ENCODE results near the gene CXCL1. TPM values are rescaled to one million over a fixed set of nuclear protein-coding genes. Genes with fewer than 3 reads are reported as not detected.

CXCL1 gene
- polyA plus RNA-seq, 3 donors = 1.7 to 4.4 (median 3.5) TPM

GRCh38 chr4:73850261-73850970 is 18.8 kb upstream of the CXCL1 start:
- Histone ChIP-seq H2AFZ (ENCODE audit: insufficient read depth, low read depth, low read length, poor library complexity, severe bottlenecking) (no peak overlapping the region), H3K79me2 (ENCODE audit: insufficient read depth, low read length) (no peaks in the 10 kb centered on the region), H3K27ac (ENCODE audit: low read depth in 1 of 2, low read length in 2 of 2) (no peak overlapping the region), H3K9me3 (replicated peaks in 1 of 2; ENCODE audit: control insufficient read depth in 1 of 2, insufficient read depth in 1 of 2, low read length in 2 of 2) (no peaks in the 10 kb centered on the region), H3K4me1 (ENCODE audit: control insufficient read depth in 1 of 2, insufficient read depth in 2 of 2, low read length in 2 of 2) (peaks cover 21 to 25% of the 10 kb centered on the region in 2 donors), H4K20me1 (ENCODE audit: insufficient read depth, low read length) (no peaks in the 10 kb centered on the region), H3K9ac (ENCODE audit: insufficient read depth, low read length, poor library complexity, severe bottlenecking) (no peak overlapping the region), H3K27me3 (ENCODE audit: control insufficient read depth in 2 of 2, insufficient read depth in 2 of 2, low read length in 2 of 2) (peaks cover 3 to 10% of the 10 kb centered on the region in 2 donors), H3K4me3 (replicated peaks in 1 of 3; ENCODE audit: low read depth in 2 of 3, low read length in 3 of 3) (no peak overlapping the region), H3K36me3 (replicated peaks in 1 of 2; ENCODE audit: control insufficient read depth in 1 of 2, insufficient read depth in 2 of 2, low read length in 2 of 2) (no peaks in the 10 kb centered on the region), H3K4me2 (replicated peaks; ENCODE audit: extremely low read depth, low read length, poor library complexity, severe bottlenecking) (no peak overlapping the region)
- Mint-ChIP-seq H3K27ac (no peak overlapping the region), H3K4me3 (no peak overlapping the region), H3K36me3 (no peaks in the 10 kb centered on the region), H3K4me1 (peaks cover 25% of the 10 kb centered on the region), H3K9me3 (peaks cover 0 to 3% (median 0%) of the 10 kb centered on the region in 7 donors), H3K27me3 (ENCODE audit: low read depth in 3 of 3) (peaks cover 7 to 14% (median 14%) of the 10 kb centered on the region in 3 donors)
- no peak for DNase-seq
- WGBS (ENCODE audit: insufficient coverage) = no CpG with 5 or more reads among the region's 4 CpGs
- no peak for TF ChIP-seq CTCF (IDR thresholded peaks at IDR 0.05)
- intact Hi-C loops (cut with micrococcal nuclease) = no loop called here

- no peak overlapping the region for H3K27ac ChIP-seq (ENCODE audit: low read depth in 1 of 2, low read length in 2 of 2)
- no peak overlapping the region for H3K4me3 ChIP-seq (replicated peaks in 1 of 3; ENCODE audit: low read depth in 2 of 3, low read length in 3 of 3)
- no peaks in the 10 kb centered on the region for H3K9me3 ChIP-seq (replicated peaks in 1 of 2; ENCODE audit: control insufficient read depth in 1 of 2, insufficient read depth in 1 of 2, low read length in 2 of 2)
- Mint-ChIP-seq H3K36me3 (no peaks in the 10 kb centered on the region), H3K4me1 (peaks cover 25% of the 10 kb centered on the region), H3K27me3 (ENCODE audit: low read depth in 3 of 3) (peaks cover 7 to 16% (median 14%) of the 10 kb centered on the region in 3 donors), H3K4me3 (no peak overlapping the region), H3K27ac (no peak overlapping the region), H3K9me3 (peaks cover 0 to 3% (median 0%) of the 10 kb centered on the region in 7 donors)
- no CpG with 5 or more reads among the region's 1 CpG for WGBS (ENCODE audit: insufficient coverage)
- H4K20me1 ChIP-seq (ENCODE audit: insufficient read depth, low read length) = no peaks in the 10 kb centered on the region
- H3K9ac ChIP-seq (ENCODE audit: insufficient read depth, low read length, poor library complexity, severe bottlenecking) = no peak overlapping the region
- H3K36me3 ChIP-seq (replicated peaks in 1 of 2; ENCODE audit: control insufficient read depth in 1 of 2, insufficient read depth in 2 of 2, low read length in 2 of 2) = no peaks in the 10 kb centered on the region
- H3K4me1 ChIP-seq (ENCODE audit: control insufficient read depth in 1 of 2, insufficient read depth in 2 of 2, low read length in 2 of 2) = peaks cover 21 to 23% of the 10 kb centered on the region in 2 donors
- H3K4me2 ChIP-seq (replicated peaks; ENCODE audit: extremely low read depth, low read length, poor library complexity, severe bottlenecking) = no peak overlapping the region
- intact Hi-C loops (cut with micrococcal nuclease) = no loop called here
- no peaks in the 10 kb centered on the region for H3K79me2 ChIP-seq (ENCODE audit: insufficient read depth, low read length)
- DNase-seq = no peak
- peaks cover 3 to 10% of the 10 kb centered on the region in 2 donors for H3K27me3 ChIP-seq (ENCODE audit: control insufficient read depth in 2 of 2, insufficient read depth in 2 of 2, low read length in 2 of 2)
- TF ChIP-seq CTCF (IDR thresholded peaks at IDR 0.05) = no peak
- H2AFZ ChIP-seq (ENCODE audit: insufficient read depth, low read depth, low read length, poor library complexity, severe bottlenecking) = no peak overlapping the region
These were observed 17.9 kb upstream of the CXCL1 start for GRCh38 chr4:73851293-73851692.
